ENCODE measurements around the gene TTYH2. TPM values are rescaled to one million over a fixed set of nuclear protein-coding genes. Genes with fewer than 3 reads are reported as not detected.

TTYH2 gene
- total and polyA plus RNA-seq, 2 of the 4 experiments (the other 2 are of a cell fraction): 2.3 to 6.8 TPM

DNA sequence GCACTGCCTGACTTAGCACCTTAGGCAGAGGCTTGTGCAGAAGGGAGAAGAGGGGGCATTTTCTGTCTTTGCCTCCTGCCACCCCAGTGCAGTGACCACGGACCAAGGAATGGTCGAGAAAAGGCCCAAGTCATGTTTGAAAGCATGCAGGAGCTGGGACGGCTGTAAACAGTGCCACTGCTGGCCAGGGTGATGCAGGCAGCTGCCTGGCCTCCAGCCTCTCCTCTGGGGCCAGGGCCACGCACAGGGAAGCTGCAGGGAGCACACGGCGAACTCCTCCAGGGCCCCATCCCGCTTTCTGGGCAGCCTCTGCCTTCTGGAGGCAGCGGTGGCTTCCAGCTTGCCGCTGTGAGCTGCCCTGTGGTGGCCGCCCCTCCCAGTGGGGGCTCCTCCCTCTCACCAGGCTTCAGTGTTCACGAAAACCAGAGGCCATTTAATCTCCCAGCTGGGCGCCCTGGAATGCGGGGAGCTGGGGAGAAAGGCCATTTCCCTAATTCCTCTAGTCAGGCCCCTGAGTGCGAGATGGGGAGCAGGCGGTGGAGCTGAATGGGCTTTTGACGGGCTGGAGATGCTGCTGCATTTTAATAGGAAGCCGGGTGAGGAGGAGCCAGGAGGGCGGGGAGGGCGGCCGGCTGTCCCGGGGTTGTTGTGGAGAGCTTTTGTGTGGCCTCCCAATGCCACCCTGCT lies 31.9 kb downstream of the TTYH2 start:
- POLR2A ChIA-PET (ENCODE audit: unreplicated experiment): no interaction called here
- WGBS, 2 experiments (ENCODE audit: extremely low coverage in 2 of 2, insufficient read length in 1 of 2): 20% methylated on average over 1 of the region's 21 CpGs; no CpG with 5 or more reads in 1 of the 2 experiments

More for the DNA sequence above, 31.9 kb downstream of the TTYH2 start:
- TF ChIP-seq, protein P1, sequence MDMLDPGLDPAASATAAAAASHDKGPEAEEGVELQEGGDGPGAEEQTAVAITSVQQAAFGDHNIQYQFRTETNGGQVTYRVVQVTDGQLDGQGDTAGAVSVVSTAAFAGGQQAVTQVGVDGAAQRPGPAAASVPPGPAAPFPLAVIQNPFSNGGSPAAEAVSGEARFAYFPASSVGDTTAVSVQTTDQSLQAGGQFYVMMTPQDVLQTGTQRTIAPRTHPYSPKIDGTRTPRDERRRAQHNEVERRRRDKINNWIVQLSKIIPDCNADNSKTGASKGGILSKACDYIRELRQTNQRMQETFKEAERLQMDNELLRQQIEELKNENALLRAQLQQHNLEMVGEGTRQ (IDR thresholded peaks at IDR 0.05; ENCODE audit: low read depth, low read length): no peak
- TF ChIP-seq RFX5 (IDR thresholded peaks at IDR 0.05; ENCODE audit: low read depth, low read length) (no peak), MAZ (IDR thresholded peaks at IDR 0.05; ENCODE audit: borderline replicate concordance, low read depth, low read length) (no peak), POLR2A (IDR thresholded peaks at IDR 0.05; ENCODE audit: low read depth, low read length) (no peak)
- no peak overlapping the region for H4K91ac ChIP-seq (ENCODE audit: insufficient read depth, low read depth, low read length)
- H3K4me1 ChIP-seq (ENCODE audit: control insufficient read depth, insufficient read depth, low read length): no peaks in the 10 kb centered on the region
- H3K36me3 ChIP-seq (ENCODE audit: control insufficient read depth, insufficient read depth, low read length): no peaks in the 10 kb centered on the region
- no peak overlapping the region for H4K5ac ChIP-seq (ENCODE audit: low read depth, low read length)
- peak overlapping the region; percentile 58 for H2AFZ ChIP-seq (replicated peaks; ENCODE audit: low read length, poor library complexity)
- no peaks in the 10 kb centered on the region for H3K79me1 ChIP-seq (ENCODE audit: low read depth in 1 of 2, low read length in 2 of 2)
- H3K27me3 ChIP-seq (ENCODE audit: control insufficient read depth, insufficient read depth, low read length): no peaks in the 10 kb centered on the region
- no peaks in the 10 kb centered on the region for H4K20me1 ChIP-seq (ENCODE audit: insufficient read depth, low read length)
- no peaks in the 10 kb centered on the region for H3K9me3 ChIP-seq (ENCODE audit: control insufficient read depth, insufficient read depth, low read length)
- no TSS peak for BruUV-seq (replicated peaks)
- no peak overlapping the region for H3K18ac ChIP-seq (ENCODE audit: low read depth, low read length)
- H3K56ac ChIP-seq (ENCODE audit: extremely low read depth, insufficient read depth, low read length): no peak overlapping the region
- no peak overlapping the region for H2AK9ac ChIP-seq (replicated peaks; ENCODE audit: low read depth, low read length, poor library complexity)
- intact Hi-C loops (cut with micrococcal nuclease): no loop called here
- H2BK120ac ChIP-seq (ENCODE audit: low read depth, low read length): no peak overlapping the region
- H2BK5ac ChIP-seq (ENCODE audit: low read depth, low read length, poor library complexity, severe bottlenecking): no peak overlapping the region
- no peak overlapping the region for H3K4me3 ChIP-seq (ENCODE audit: insufficient read depth, low read depth, low read length)
- in situ Hi-C loops (cut with MboI; ENCODE audit: low sequenced_read_pairs): no loop called here
- no peak overlapping the region for H2BK15ac ChIP-seq (ENCODE audit: low read depth, low read length)
- ATAC-seq (ENCODE audit: low read depth) (peak; percentile 34), DNase-seq (no peak)
- H3K14ac ChIP-seq (replicated peaks; ENCODE audit: low read depth, low read length): no peak overlapping the region
- H3K9ac ChIP-seq (ENCODE audit: low read depth, low read length): no peak overlapping the region
- dilution Hi-C loops (cut with HindIII; ENCODE audit: low sequenced_read_pairs, unreplicated experiment): no loop called here
- no peak overlapping the region for H3K4ac ChIP-seq (ENCODE audit: low read depth, low read length)
- H2BK20ac ChIP-seq (ENCODE audit: low read depth, low read length): no peak overlapping the region
- H3K27ac ChIP-seq (ENCODE audit: insufficient read depth, low read length): no peak overlapping the region
- no peaks in the 10 kb centered on the region for H3K9me1 ChIP-seq (ENCODE audit: insufficient read depth, low read length)
- no peak overlapping the region for H2AK5ac ChIP-seq (ENCODE audit: low read depth, low read length)
- CTCF ChIA-PET: no interaction called here
- H3K23ac ChIP-seq (ENCODE audit: low read depth, low read length): no peak overlapping the region
- no peak overlapping the region for H4K8ac ChIP-seq (ENCODE audit: low read depth in 2 of 2, low read length in 2 of 2)
- H3K4me2 ChIP-seq (ENCODE audit: low read depth, low read length): no peak overlapping the region
